Body of pancreas (tissue), 4 donors: Measurements from ENCODE around the gene RRAS.
A peak's percentile ranks its signal among the peaks of the same experiment; 100 is the strongest.

Experiments
- POLR2A ChIP-seq, 3 donors: fragments of 450-650 bp; IDR thresholded peaks; one replicate each; pipeline ENCODE4 v1.6.1; 2016; ENCODE audit warnings: antibody characterized with exemption in 3 of 3, mild to moderate bottlenecking in 2 of 3
- TF ChIP-seq, protein P1 (sequence below), 7 experiments: fragments of 450-650 bp in 4 of 7; fragments of 200-600 bp in 3 of 7; sonication (generic) in 3 of 7; IDR thresholded peaks; one replicate each; pipeline ENCODE4 v1.5.1; 2016 to 2019; ENCODE audit warnings: antibody characterized with exemption in 7 of 7

DNA sequence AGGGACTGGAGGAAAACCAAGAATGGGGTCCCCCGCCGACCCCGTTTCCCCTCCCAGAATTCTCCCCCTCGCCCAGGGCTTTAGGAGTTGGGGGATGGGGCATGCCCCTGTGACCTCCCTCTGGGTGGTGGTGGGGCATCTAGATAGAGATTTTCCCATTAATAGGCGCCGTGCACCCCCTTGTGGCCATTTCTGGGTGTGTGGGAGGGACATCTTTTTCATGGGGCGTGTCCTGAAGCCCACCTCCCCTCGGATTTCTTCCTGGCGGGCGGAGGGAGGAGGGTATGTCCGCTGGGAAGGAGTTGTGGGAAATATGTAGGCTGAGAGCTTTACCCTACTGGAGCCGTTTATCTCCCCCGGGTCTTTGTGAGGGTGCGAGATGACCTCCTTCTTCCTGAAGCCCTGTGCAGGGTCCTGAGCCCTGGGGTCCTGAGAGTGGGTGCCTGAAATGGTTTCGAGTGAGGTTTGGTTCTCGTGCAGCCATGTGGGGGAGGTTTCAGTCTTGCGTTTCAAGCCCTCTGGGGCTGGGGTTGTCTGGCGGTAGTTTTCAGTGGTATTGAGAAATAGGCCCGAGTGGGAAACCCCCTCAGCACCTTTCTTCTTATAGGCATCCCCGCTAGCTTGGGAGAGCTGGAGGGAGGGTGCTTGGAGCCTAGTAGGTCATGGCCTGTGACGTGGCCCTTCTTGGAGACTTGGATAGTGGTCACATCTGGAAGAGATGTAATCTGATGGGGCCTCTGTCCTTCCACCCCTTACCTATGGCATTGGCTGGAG lies 38.1 kb upstream of the RRAS start:
- TF ChIP-seq, protein P1, sequence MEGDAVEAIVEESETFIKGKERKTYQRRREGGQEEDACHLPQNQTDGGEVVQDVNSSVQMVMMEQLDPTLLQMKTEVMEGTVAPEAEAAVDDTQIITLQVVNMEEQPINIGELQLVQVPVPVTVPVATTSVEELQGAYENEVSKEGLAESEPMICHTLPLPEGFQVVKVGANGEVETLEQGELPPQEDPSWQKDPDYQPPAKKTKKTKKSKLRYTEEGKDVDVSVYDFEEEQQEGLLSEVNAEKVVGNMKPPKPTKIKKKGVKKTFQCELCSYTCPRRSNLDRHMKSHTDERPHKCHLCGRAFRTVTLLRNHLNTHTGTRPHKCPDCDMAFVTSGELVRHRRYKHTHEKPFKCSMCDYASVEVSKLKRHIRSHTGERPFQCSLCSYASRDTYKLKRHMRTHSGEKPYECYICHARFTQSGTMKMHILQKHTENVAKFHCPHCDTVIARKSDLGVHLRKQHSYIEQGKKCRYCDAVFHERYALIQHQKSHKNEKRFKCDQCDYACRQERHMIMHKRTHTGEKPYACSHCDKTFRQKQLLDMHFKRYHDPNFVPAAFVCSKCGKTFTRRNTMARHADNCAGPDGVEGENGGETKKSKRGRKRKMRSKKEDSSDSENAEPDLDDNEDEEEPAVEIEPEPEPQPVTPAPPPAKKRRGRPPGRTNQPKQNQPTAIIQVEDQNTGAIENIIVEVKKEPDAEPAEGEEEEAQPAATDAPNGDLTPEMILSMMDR (IDR thresholded peaks at IDR 0.05), result peak; percentile 46 to 69 (median 60)
- peak in 1 of 3 donors; percentile 11 for TF ChIP-seq POLR2A (IDR thresholded peaks at IDR 0.05)
